ENCODE measurements around the gene TOGARAM1.

Gene TOGARAM1

GRCh38 chr14:44989497-44990440 is 27.8 kb downstream of the TOGARAM1 start:
- no peak for DNase-seq (ENCODE audit: low read depth in 2 of 2)
- H3K4me3 ChIP-seq (replicated peaks in 1 of 2; ENCODE audit: low read depth in 2 of 2, low read length in 2 of 2): no peak overlapping the region
- TF ChIP-seq CTCF (IDR thresholded peaks at IDR 0.05; ENCODE audit: low read depth, low read length): no peak

- no peak for TF ChIP-seq CTCF (IDR thresholded peaks at IDR 0.05; ENCODE audit: low read depth, low read length)
- DNase-seq (ENCODE audit: low read depth in 2 of 2): no peak
- H3K4me3 ChIP-seq (replicated peaks in 1 of 2; ENCODE audit: low read depth in 2 of 2, low read length in 2 of 2): no peak overlapping the region
Measured at GRCh38 chr14:44990533-44990932, 28.5 kb downstream of the TOGARAM1 start.

- no peak for DNase-seq (ENCODE audit: low read depth in 2 of 2)
Measured at GRCh38 chr14:44995196-44995595, 33.2 kb downstream of the TOGARAM1 start.

GRCh38 chr14:44995770-44996294 is 33.8 kb downstream of the TOGARAM1 start:
- TF ChIP-seq CTCF (IDR thresholded peaks at IDR 0.05; ENCODE audit: low read depth, low read length): no peak
- H3K4me3 ChIP-seq (replicated peaks in 1 of 2; ENCODE audit: low read depth in 2 of 2, low read length in 2 of 2): no peak overlapping the region
- DNase-seq (ENCODE audit: low read depth in 2 of 2): no peak

More at GRCh38 chr14:44995196-44995595, 33.2 kb downstream of the TOGARAM1 start:
- TF ChIP-seq CTCF (IDR thresholded peaks at IDR 0.05; ENCODE audit: low read depth, low read length): no peak
- no peak overlapping the region for H3K4me3 ChIP-seq (replicated peaks in 1 of 2; ENCODE audit: low read depth in 2 of 2, low read length in 2 of 2)

- no peak for TF ChIP-seq CTCF (IDR thresholded peaks at IDR 0.05; ENCODE audit: low read depth, low read length)
- no peak overlapping the region for H3K4me3 ChIP-seq (replicated peaks in 1 of 2; ENCODE audit: low read depth in 2 of 2, low read length in 2 of 2)
- no peak for DNase-seq (ENCODE audit: low read depth in 2 of 2)
Measured at GRCh38 chr14:45003924-45004323, 41.9 kb downstream of the TOGARAM1 start.

- no peak for DNase-seq (ENCODE audit: low read depth in 2 of 2)
- TF ChIP-seq CTCF (IDR thresholded peaks at IDR 0.05; ENCODE audit: low read depth, low read length): no peak
- H3K4me3 ChIP-seq (replicated peaks in 1 of 2; ENCODE audit: low read depth in 2 of 2, low read length in 2 of 2): no peak overlapping the region
Measured at GRCh38 chr14:45015133-45015532, 53.1 kb downstream of the TOGARAM1 start.
